WTC11 (cell line): ENCODE results near the gene PSMG4. TPM values are rescaled to one million over a fixed set of nuclear protein-coding genes. Genes with fewer than 3 reads are reported as not detected.

ENCODE experiments used
- ATAC-seq: fragments of 200-7000 bp; cut with Tn5 transposase; 2 replicates; pipeline ENCODE4 v1.10.0; 2021; ENCODE audit warnings: mild to moderate bottlenecking, moderate library complexity
- Bru-seq: library from RNA; stranded (reverse); fragments of 400-500 nt; gene quantifications from one replicate; lab custom pipeline; 2021; lab: Mats Ljungman, UMichigan
- CTCF ChIA-PET: fragments of 300-600 bp; sonication (Branson Sonifier 250); formaldehyde crosslinking; loops from one replicate; lab custom pipeline; 2021; ENCODE audit warnings: antibody characterized with exemption; lab: Charles Lee
- POLR2A ChIA-PET: fragments of 350-600 bp; sonication (Branson Sonifier 250); formaldehyde crosslinking; loops from one replicate; lab custom pipeline; 2021; ENCODE audit warnings: antibody characterized with exemption; lab: Charles Lee
- DNase-seq: peaks from one replicate; pipeline ENCODE4 v3.0.0; 2021; ENCODE audit warnings: low spot score
- H3K27ac Mint-ChIP-seq: 2 replicates; pipeline ENCODE4 v1.8.0; 2021; ENCODE audit warnings: mixed read lengths
- H3K27me3 Mint-ChIP-seq: 2 replicates; pipeline ENCODE4 v1.8.0; 2021; ENCODE audit warnings: low read depth, mild to moderate bottlenecking, moderate library complexity, mixed read lengths
- H3K36me3 Mint-ChIP-seq: 2 replicates; pipeline ENCODE4 v1.8.0; 2021; ENCODE audit warnings: mixed read lengths
- H3K4me1 Mint-ChIP-seq: 2 replicates; pipeline ENCODE4 v1.8.0; 2022; ENCODE audit warnings: mixed read lengths
- H3K4me3 Mint-ChIP-seq: 2 replicates; pipeline ENCODE4 v1.8.0; 2021; ENCODE audit warnings: mild to moderate bottlenecking, moderate library complexity, mixed read lengths
- H3K9me3 Mint-ChIP-seq: 2 replicates; pipeline ENCODE4 v1.8.0; 2021; ENCODE audit warnings: mixed read lengths
- CDX4 ChIP-seq: fragments of 250-450 bp; sonication (Bioruptor Pico); IDR thresholded peaks from 2 replicates; pipeline ENCODE4 v1.9.0; 2021; ENCODE audit warnings: moderate library complexity, mild to moderate bottlenecking, inconsistent platforms, borderline replicate concordance
- CREB1 ChIP-seq: sonication (generic); formaldehyde crosslinking; IDR thresholded peaks from 2 replicates; pipeline ENCODE4 v1.8.0; 2023; ENCODE audit warnings: mild to moderate bottlenecking, missing genetic modification reagents
- CTCF ChIP-seq: fragments of 200-600 bp; IDR thresholded peaks from 2 replicates; pipeline ENCODE4 v1.8.0; 2022; ENCODE audit warnings: antibody characterized with exemption
- EMX1 ChIP-seq: fragments of 250-450 bp; sonication (Bioruptor Pico); IDR thresholded peaks from 2 replicates; pipeline ENCODE4 v1.8.0; 2021; ENCODE audit warnings: mild to moderate bottlenecking
- ESRRA ChIP-seq: sonication (generic); formaldehyde crosslinking; IDR thresholded peaks from 2 replicates; pipeline ENCODE4 v1.8.1; 2022; ENCODE audit warnings: mild to moderate bottlenecking, missing genetic modification reagents, borderline replicate concordance
- GABPB1 ChIP-seq: sonication (generic); formaldehyde crosslinking; IDR thresholded peaks from 2 replicates; pipeline ENCODE4 v1.8.1; 2023; ENCODE audit warnings: mild to moderate bottlenecking, missing genetic modification reagents
- JAZF1 ChIP-seq: fragments of 250-450 bp; sonication (Bioruptor Pico); IDR thresholded peaks from 2 replicates; pipeline ENCODE4 v1.9.0; 2021; ENCODE audit warnings: moderate library complexity, mild to moderate bottlenecking, inconsistent platforms
- KAT7 ChIP-seq: sonication (generic); formaldehyde crosslinking; IDR thresholded peaks from 2 replicates; pipeline ENCODE4 v1.8.1; 2023; ENCODE audit warnings: missing genetic modification reagents, mild to moderate bottlenecking, borderline replicate concordance
- NFYB ChIP-seq: sonication (generic); formaldehyde crosslinking; conservative IDR thresholded peaks from 2 replicates; pipeline ENCODE4 v1.8.0; 2022; ENCODE audit warnings: low read depth, missing genetic modification reagents
- NR2C2 ChIP-seq: sonication (generic); formaldehyde crosslinking; IDR thresholded peaks from 2 replicates; pipeline ENCODE4 v1.8.0; 2022; ENCODE audit warnings: mild to moderate bottlenecking, missing genetic modification reagents
- OVOL2 ChIP-seq: fragments of 250-450 bp; sonication (Bioruptor Pico); IDR thresholded peaks from 2 replicates; pipeline ENCODE4 v1.9.0; 2021; ENCODE audit warnings: mild to moderate bottlenecking, borderline replicate concordance
- RELA ChIP-seq: sonication (generic); formaldehyde crosslinking; IDR thresholded peaks from 2 replicates; pipeline ENCODE4 v1.8.1; 2022; ENCODE audit warnings: missing genetic modification reagents, mild to moderate bottlenecking, borderline replicate concordance
- RORB ChIP-seq: fragments of 250-450 bp; sonication (Bioruptor Pico); IDR thresholded peaks from 2 replicates; pipeline ENCODE4 v1.9.0; 2021; ENCODE audit warnings: mild to moderate bottlenecking
- TEAD4 ChIP-seq: sonication (generic); formaldehyde crosslinking; IDR thresholded peaks from 2 replicates; pipeline ENCODE4 v1.8.0; 2022; ENCODE audit warnings: mild to moderate bottlenecking, missing genetic modification reagents
- TP53 ChIP-seq: sonication (generic); formaldehyde crosslinking; IDR thresholded peaks from 2 replicates; pipeline ENCODE4 v1.8.1; 2023; ENCODE audit warnings: mild to moderate bottlenecking, missing genetic modification reagents
- ZNF423 ChIP-seq: fragments of 250-450 bp; sonication (Bioruptor Pico); IDR thresholded peaks from 2 replicates; pipeline ENCODE4 v2.1.2; 2022; ENCODE audit warnings: mild to moderate bottlenecking, moderate library complexity
- long read RNA-seq, 3 experiments: library from RNA in 1 of 3; library from capped mRNA in 1 of 3; library from polyadenylated mRNA in 1 of 3; unstranded in 2 of 3; stranded (forward) in 1 of 3; transcript quantifications; one replicate each; pipeline ENCODE4 v2.0.0, GENCODE V29; 2021
- total RNA-seq: library from RNA; stranded (reverse); gene quantifications from 3 replicates; pipeline ENCODE4 v1.2.3, GENCODE V29; 2021
- TF ChIP-seq, protein P1 (sequence below): fragments of 250-450 bp; sonication (Bioruptor Pico); IDR thresholded peaks from 2 replicates; pipeline ENCODE4 v2.1.2; 2022; ENCODE audit warnings: mild to moderate bottlenecking, moderate library complexity
- TF ChIP-seq, protein P2 (sequence below): sonication (generic); formaldehyde crosslinking; IDR thresholded peaks from 2 replicates; pipeline ENCODE4 v1.8.1; 2023; ENCODE audit warnings: mild to moderate bottlenecking, missing genetic modification reagents
- TF ChIP-seq, protein P3 (sequence below): fragments of 250-450 bp; sonication (Bioruptor Pico); IDR thresholded peaks from 2 replicates; pipeline ENCODE4 v1.9.0; 2021; ENCODE audit warnings: mild to moderate bottlenecking
- TF ChIP-seq, protein P4 (sequence below): fragments of 250-450 bp; sonication (Bioruptor Pico); conservative IDR thresholded peaks from 2 replicates; pipeline ENCODE4 v1.9.0; 2021; ENCODE audit warnings: mild to moderate bottlenecking
- TF ChIP-seq, protein P5 (sequence below): sonication (generic); formaldehyde crosslinking; IDR thresholded peaks from 2 replicates; pipeline ENCODE4 v1.8.0; 2023; ENCODE audit warnings: missing genetic modification reagents
- TF ChIP-seq, protein P6 (sequence below): fragments of 250-450 bp; sonication (Bioruptor Pico); IDR thresholded peaks from 2 replicates; pipeline ENCODE4 v1.9.0; 2021; ENCODE audit warnings: mild to moderate bottlenecking, borderline replicate concordance

The PSMG4 gene, protein sequence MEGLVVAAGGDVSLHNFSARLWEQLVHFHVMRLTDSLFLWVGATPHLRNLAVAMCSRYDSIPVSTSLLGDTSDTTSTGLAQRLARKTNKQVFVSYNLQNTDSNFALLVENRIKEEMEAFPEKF
- total RNA-seq = 30.2 to 38.2 TPM (median 32.5 TPM) in 3 replicates
- Bru-seq, nascent RNA = percentile 78 among the genes with signal in this experiment
- long read RNA-seq, experiment 1, full-length matches to known transcripts = 34 of 59 reads
- long read RNA-seq, experiment 1, partial matches to known transcripts = 1 of 59 reads
- long read RNA-seq, experiment 1, other reads (novel, unspliced or antisense) = 24 of 59 reads
- long read RNA-seq, experiment 2, transcript PSMG4-206 (3 exons, 838 nt) = major isoform, 24 of 41 reads
- long read RNA-seq, experiment 2, partial matches to known transcripts = 0 of 41 reads
- long read RNA-seq, experiment 2, other reads (novel, unspliced or antisense) = 12 of 41 reads
- long read RNA-seq, experiment 3, partial matches to known transcripts = 0 of 6 reads
- long read RNA-seq, experiment 3, other reads (novel, unspliced or antisense) = 3 of 6 reads

GRCh38 chr6:3258720-3259490 lies at the start of gene PSMG4:
TSS of gene PSMG4 (plus strand) at chr6:3258947. CDS start at chr6:3259023, 76 bp downstream.
- peaks cover 25% of the 10 kb centered on the region for H3K36me3 Mint-ChIP-seq
- ChIA-PET POLR2A (interaction anchor here (1.0 to 1.7 kb wide), 3 partner anchors 29 to 96 kb away, joined by 3 to 4 read pairs (median 3); partner anchors contain the start of gene TUBB2B), CTCF (interaction anchor here (0.6 to 3.5 kb wide), 13 partner anchors 8 to 260 kb away, joined by 3 to 22 read pairs (median 5); partner anchors contain the start of gene NQO2)
- TF ChIP-seq CTCF (no peak), CREB1 (CRISPR knock-in tag) (no peak), ESRRA (CRISPR knock-in tag) (no peak), GABPB1 (peak; percentile 78), TP53 (CRISPR knock-in tag) (peak; percentile 64; the same call in 1 of the 2 replicates), ZNF423 (no peak), RELA (CRISPR knock-in tag) (no peak), NFYB (CRISPR knock-in tag) (no peak), CDX4 (no peak), EMX1 (no peak), JAZF1 (CRISPR knock-in tag) (no peak), TEAD4 (CRISPR knock-in tag) (no peak), NR2C2 (no peak), KAT7 (CRISPR knock-in tag) (0 out of 2 replicates have a peak, but pooled peaks have one; percentile 72), OVOL2 (CRISPR knock-in tag) (no peak), RORB (no peak)
- TF ChIP-seq, protein P1, sequence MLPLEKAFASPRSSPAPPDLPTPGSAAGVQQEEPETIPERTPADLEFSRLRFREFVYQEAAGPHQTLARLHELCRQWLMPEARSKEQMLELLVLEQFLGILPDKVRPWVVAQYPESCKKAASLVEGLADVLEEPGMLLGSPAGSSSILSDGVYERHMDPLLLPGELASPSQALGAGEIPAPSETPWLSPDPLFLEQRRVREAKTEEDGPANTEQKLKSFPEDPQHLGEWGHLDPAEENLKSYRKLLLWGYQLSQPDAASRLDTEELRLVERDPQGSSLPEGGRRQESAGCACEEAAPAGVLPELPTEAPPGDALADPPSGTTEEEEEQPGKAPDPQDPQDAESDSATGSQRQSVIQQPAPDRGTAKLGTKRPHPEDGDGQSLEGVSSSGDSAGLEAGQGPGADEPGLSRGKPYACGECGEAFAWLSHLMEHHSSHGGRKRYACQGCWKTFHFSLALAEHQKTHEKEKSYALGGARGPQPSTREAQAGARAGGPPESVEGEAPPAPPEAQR (CRISPR knock-in tag) = no peak
- TF ChIP-seq, protein P2, sequence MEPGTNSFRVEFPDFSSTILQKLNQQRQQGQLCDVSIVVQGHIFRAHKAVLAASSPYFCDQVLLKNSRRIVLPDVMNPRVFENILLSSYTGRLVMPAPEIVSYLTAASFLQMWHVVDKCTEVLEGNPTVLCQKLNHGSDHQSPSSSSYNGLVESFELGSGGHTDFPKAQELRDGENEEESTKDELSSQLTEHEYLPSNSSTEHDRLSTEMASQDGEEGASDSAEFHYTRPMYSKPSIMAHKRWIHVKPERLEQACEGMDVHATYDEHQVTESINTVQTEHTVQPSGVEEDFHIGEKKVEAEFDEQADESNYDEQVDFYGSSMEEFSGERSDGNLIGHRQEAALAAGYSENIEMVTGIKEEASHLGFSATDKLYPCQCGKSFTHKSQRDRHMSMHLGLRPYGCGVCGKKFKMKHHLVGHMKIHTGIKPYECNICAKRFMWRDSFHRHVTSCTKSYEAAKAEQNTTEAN (CRISPR knock-in tag) = 0 out of 2 replicates have a peak, but pooled peaks have one; percentile 59
- TF ChIP-seq, protein P3, sequence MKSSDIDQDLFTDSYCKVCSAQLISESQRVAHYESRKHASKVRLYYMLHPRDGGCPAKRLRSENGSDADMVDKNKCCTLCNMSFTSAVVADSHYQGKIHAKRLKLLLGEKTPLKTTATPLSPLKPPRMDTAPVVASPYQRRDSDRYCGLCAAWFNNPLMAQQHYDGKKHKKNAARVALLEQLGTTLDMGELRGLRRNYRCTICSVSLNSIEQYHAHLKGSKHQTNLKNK = no peak
- TF ChIP-seq, protein P4, sequence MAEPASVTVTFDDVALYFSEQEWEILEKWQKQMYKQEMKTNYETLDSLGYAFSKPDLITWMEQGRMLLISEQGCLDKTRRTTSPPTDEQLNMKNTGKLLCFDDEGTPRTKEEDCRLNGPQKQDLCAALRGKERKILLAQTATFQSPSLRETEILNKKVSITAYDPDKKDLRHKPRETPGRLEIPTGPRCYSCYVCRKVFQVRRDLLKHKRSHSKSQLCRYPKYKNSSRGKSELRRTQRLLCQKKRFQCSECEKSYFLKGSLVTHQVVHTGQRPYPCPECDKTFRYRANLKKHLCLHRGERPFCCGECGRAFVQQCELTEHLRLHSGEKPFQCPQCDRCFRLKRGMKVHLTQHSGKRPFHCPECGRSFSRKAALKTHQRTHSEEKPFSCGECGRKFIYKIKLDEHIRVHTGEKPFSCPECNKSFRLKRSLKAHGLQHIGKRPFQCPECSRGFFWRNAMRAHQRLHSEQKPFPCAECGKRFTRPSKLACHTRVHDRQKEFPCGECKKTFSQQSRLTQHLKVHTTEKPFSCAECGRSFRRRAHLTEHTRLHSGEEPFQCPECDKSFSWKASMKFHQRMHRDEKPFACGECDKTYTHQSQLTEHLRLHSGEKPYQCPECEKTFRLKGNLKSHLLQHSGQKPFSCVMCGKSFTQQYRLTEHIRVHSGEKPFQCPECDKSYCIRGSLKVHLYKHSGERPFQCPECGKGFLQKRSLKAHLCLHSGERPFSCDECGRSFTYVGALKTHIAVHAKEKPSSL (CRISPR knock-in tag) = no peak
- TF ChIP-seq, protein P5, sequence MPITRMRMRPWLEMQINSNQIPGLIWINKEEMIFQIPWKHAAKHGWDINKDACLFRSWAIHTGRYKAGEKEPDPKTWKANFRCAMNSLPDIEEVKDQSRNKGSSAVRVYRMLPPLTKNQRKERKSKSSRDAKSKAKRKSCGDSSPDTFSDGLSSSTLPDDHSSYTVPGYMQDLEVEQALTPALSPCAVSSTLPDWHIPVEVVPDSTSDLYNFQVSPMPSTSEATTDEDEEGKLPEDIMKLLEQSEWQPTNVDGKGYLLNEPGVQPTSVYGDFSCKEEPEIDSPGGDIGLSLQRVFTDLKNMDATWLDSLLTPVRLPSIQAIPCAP (CRISPR knock-in tag) = peak; percentile 82; the same call in 1 of the 2 replicates
- TF ChIP-seq, protein P6, sequence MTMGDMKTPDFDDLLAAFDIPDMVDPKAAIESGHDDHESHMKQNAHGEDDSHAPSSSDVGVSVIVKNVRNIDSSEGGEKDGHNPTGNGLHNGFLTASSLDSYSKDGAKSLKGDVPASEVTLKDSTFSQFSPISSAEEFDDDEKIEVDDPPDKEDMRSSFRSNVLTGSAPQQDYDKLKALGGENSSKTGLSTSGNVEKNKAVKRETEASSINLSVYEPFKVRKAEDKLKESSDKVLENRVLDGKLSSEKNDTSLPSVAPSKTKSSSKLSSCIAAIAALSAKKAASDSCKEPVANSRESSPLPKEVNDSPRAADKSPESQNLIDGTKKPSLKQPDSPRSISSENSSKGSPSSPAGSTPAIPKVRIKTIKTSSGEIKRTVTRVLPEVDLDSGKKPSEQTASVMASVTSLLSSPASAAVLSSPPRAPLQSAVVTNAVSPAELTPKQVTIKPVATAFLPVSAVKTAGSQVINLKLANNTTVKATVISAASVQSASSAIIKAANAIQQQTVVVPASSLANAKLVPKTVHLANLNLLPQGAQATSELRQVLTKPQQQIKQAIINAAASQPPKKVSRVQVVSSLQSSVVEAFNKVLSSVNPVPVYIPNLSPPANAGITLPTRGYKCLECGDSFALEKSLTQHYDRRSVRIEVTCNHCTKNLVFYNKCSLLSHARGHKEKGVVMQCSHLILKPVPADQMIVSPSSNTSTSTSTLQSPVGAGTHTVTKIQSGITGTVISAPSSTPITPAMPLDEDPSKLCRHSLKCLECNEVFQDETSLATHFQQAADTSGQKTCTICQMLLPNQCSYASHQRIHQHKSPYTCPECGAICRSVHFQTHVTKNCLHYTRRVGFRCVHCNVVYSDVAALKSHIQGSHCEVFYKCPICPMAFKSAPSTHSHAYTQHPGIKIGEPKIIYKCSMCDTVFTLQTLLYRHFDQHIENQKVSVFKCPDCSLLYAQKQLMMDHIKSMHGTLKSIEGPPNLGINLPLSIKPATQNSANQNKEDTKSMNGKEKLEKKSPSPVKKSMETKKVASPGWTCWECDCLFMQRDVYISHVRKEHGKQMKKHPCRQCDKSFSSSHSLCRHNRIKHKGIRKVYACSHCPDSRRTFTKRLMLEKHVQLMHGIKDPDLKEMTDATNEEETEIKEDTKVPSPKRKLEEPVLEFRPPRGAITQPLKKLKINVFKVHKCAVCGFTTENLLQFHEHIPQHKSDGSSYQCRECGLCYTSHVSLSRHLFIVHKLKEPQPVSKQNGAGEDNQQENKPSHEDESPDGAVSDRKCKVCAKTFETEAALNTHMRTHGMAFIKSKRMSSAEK = no peak

More at GRCh38 chr6:3258720-3259490, at the start of gene PSMG4:
- ATAC-seq (peak; percentile 89), DNase-seq (peak; percentile 97)
- Mint-ChIP-seq H3K9me3 (peaks cover 17% of the 10 kb centered on the region), H3K4me3 (peak within 1 kb of the TSS; percentile 98), H3K4me1 (peaks cover 30% of the 10 kb centered on the region), H3K27ac (peak within 1 kb of the TSS; percentile 93), H3K27me3 (peaks cover 4% of the 10 kb centered on the region)
